Caco-2 (cell line): ENCODE data around the gene HIVEP2. TPM values are rescaled to one million over a fixed set of nuclear protein-coding genes. Genes with fewer than 3 reads are reported as not detected.

Experiments used
- BruUV-seq: library from RNA; stranded (reverse); fragments of 400-500 nt; replicated peaks from 2 replicates; lab custom pipeline; 2021; lab: Mats Ljungman, UMichigan
- CTCF ChIA-PET: fragments of 300-600 bp; sonication (Branson Sonifier 250); formaldehyde crosslinking; loops from one replicate; lab custom pipeline; 2022; ENCODE audit warnings: antibody characterized with exemption; lab: Charles Lee
- POLR2A ChIA-PET: fragments of 300-600 bp; sonication (Branson Sonifier 250); formaldehyde crosslinking; loops from one replicate; lab custom pipeline; 2022; ENCODE audit warnings: antibody characterized with exemption; lab: Charles Lee
- DNase-seq, 2 experiments: peaks; one replicate each; pipeline versions ENCODE4 v3.0.0 to v3.0.0-alpha.2; 2020 to 2022
- H3K27me3 ChIP-seq: replicated peaks from 2 replicates; pipeline ENCODE4 v1.6.0; 2011; ENCODE audit warnings: low read length; ENCODE audit not compliant: control insufficient read depth, insufficient read depth
- H3K36me3 ChIP-seq: 2 replicates; pipeline ENCODE4 v1.5.1; 2011; ENCODE audit warnings: low read length; ENCODE audit not compliant: control insufficient read depth, insufficient read depth
- H3K4me1 ChIP-seq: fragments of 250-450 bp; sonication (Bioruptor Pico); 2 replicates; pipeline ENCODE4 v1.5.1; 2020; ENCODE audit warnings: mild to moderate bottlenecking
- H3K4me3 ChIP-seq: 2 replicates; pipeline ENCODE4 v1.5.1; 2011; ENCODE audit warnings: low read depth, mild to moderate bottlenecking, control low read depth, low read length
- H3K9me3 ChIP-seq: fragments of 250-450 bp; sonication (Bioruptor Pico); 2 replicates; pipeline ENCODE4 v1.5.1; 2020; ENCODE audit warnings: mild to moderate bottlenecking, moderate library complexity
- H3K27ac Mint-ChIP-seq: one replicate; pipeline ENCODE4 v1.8.0; 2022; ENCODE audit warnings: mixed read lengths; ENCODE audit not compliant: unreplicated experiment
- H3K27me3 Mint-ChIP-seq: one replicate; pipeline ENCODE4 v1.8.0; 2022; ENCODE audit warnings: mixed read lengths; ENCODE audit not compliant: insufficient read depth, unreplicated experiment
- H3K36me3 Mint-ChIP-seq: one replicate; pipeline ENCODE4 v1.8.0; 2022; ENCODE audit warnings: mild to moderate bottlenecking, mixed read lengths; ENCODE audit not compliant: insufficient read depth, unreplicated experiment
- H3K4me1 Mint-ChIP-seq: one replicate; pipeline ENCODE4 v1.8.0; 2022; ENCODE audit warnings: low read depth, mixed read lengths; ENCODE audit not compliant: unreplicated experiment
- H3K4me3 Mint-ChIP-seq: one replicate; pipeline ENCODE4 v1.8.0; 2022; ENCODE audit warnings: mild to moderate bottlenecking, moderate library complexity, mixed read lengths; ENCODE audit not compliant: unreplicated experiment
- H3K9me3 Mint-ChIP-seq: one replicate; pipeline ENCODE4 v1.8.0; 2022; ENCODE audit warnings: mixed read lengths; ENCODE audit not compliant: unreplicated experiment
- CTCF ChIP-seq, 2 experiments: fragments of 200-600 bp in 1 of 2; IDR thresholded peaks; 1 replicate in 1 of 2; 2 replicates in 1 of 2; pipeline versions ENCODE4 v1.5.1 to v1.8.0; 2011 to 2022; ENCODE audit warnings: antibody characterized with exemption in 1 of 2, control low read depth in 1 of 2, inconsistent platforms in 1 of 2, low read depth in 1 of 2, low read length in 1 of 2, mild to moderate bottlenecking in 1 of 2, moderate library complexity in 1 of 2; ENCODE audit not compliant: insufficient read depth in 1 of 2, severe bottlenecking in 1 of 2, unreplicated experiment in 1 of 2
- intact Hi-C: fragments of 100-400 bp; cut with micrococcal nuclease; formaldehyde crosslinking; loops from one replicate; pipeline ENCODE4 v1.10.0; 2022; ENCODE audit not compliant: unreplicated experiment
- total RNA-seq: library from RNA; stranded (reverse); gene quantifications from 2 replicates; pipeline ENCODE4 v1.2.3, GENCODE V29; 2022

HIVEP2 gene
- total RNA-seq, 1 experiment from 2014 or later = 1.0 TPM

GRCh38 chr6:142898927-142899895 lies 45.8 kb downstream of the HIVEP2 start:
- no peaks in the 10 kb centered on the region for H3K36me3 ChIP-seq

GRCh38 chr6:142897659-142898058 lies 47.3 kb downstream of the HIVEP2 start:
- Histone ChIP-seq H3K36me3 (no peaks in the 10 kb centered on the region), H3K27me3 (no peaks in the 10 kb centered on the region), H3K9me3 (no peaks in the 10 kb centered on the region), H3K4me1 (no peaks in the 10 kb centered on the region), H3K4me3 (no peak overlapping the region)
- Mint-ChIP-seq H3K4me3 (no peak overlapping the region), H3K9me3 (no peaks in the 10 kb centered on the region), H3K27me3 (peaks cover 2% of the 10 kb centered on the region), H3K36me3 (no peaks in the 10 kb centered on the region), H3K4me1 (no peaks in the 10 kb centered on the region), H3K27ac (no peak overlapping the region)
- TF ChIP-seq CTCF (IDR thresholded peaks at IDR 0.05; ENCODE audit: insufficient read depth in 1 of 2, low read depth in 1 of 2, low read length in 1 of 2, severe bottlenecking in 1 of 2, unreplicated experiment in 1 of 2) = no peak
- no TSS peak for BruUV-seq
- CTCF ChIA-PET = no interaction called here
- intact Hi-C loops = no loop called here
- DNase-seq = no peak
- POLR2A ChIA-PET = no interaction called here

More at GRCh38 chr6:142898927-142899895, 45.8 kb downstream of the HIVEP2 start:
- Mint-ChIP-seq H3K9me3 (no peaks in the 10 kb centered on the region), H3K27ac (no peak overlapping the region), H3K4me3 (no peak overlapping the region), H3K36me3 (no peaks in the 10 kb centered on the region), H3K4me1 (no peaks in the 10 kb centered on the region), H3K27me3 (peaks cover 2% of the 10 kb centered on the region)
- no peak for TF ChIP-seq CTCF (IDR thresholded peaks at IDR 0.05; ENCODE audit: insufficient read depth in 1 of 2, low read depth in 1 of 2, low read length in 1 of 2, severe bottlenecking in 1 of 2, unreplicated experiment in 1 of 2)
- H3K9me3 ChIP-seq = no peaks in the 10 kb centered on the region
- CTCF ChIA-PET = no interaction called here
- intact Hi-C loops = no loop called here
- DNase-seq = no peak
- BruUV-seq = no TSS peak
- POLR2A ChIA-PET = no interaction called here
- no peak overlapping the region for H3K4me3 ChIP-seq
- no peaks in the 10 kb centered on the region for H3K27me3 ChIP-seq
- H3K4me1 ChIP-seq = no peaks in the 10 kb centered on the region

- no peaks in the 10 kb centered on the region for H3K4me1 ChIP-seq
- no peak overlapping the region for H3K4me3 ChIP-seq
- DNase-seq = no peak
- no peaks in the 10 kb centered on the region for H3K36me3 Mint-ChIP-seq
- H3K27me3 Mint-ChIP-seq = peaks cover 2% of the 10 kb centered on the region
- no peak for TF ChIP-seq CTCF (IDR thresholded peaks at IDR 0.05; ENCODE audit: insufficient read depth in 1 of 2, low read depth in 1 of 2, low read length in 1 of 2, severe bottlenecking in 1 of 2, unreplicated experiment in 1 of 2)
- H3K27me3 ChIP-seq = no peaks in the 10 kb centered on the region
- no peaks in the 10 kb centered on the region for H3K9me3 Mint-ChIP-seq
- no peaks in the 10 kb centered on the region for H3K36me3 ChIP-seq
- POLR2A ChIA-PET = no interaction called here
- no TSS peak for BruUV-seq
- no peaks in the 10 kb centered on the region for H3K4me1 Mint-ChIP-seq
- CTCF ChIA-PET = no interaction called here
- no peak overlapping the region for H3K4me3 Mint-ChIP-seq
- no peak overlapping the region for H3K27ac Mint-ChIP-seq
- no peaks in the 10 kb centered on the region for H3K9me3 ChIP-seq
- intact Hi-C loops = no loop called here
Observed at GRCh38 chr6:142896732-142897131, 48.2 kb downstream of the HIVEP2 start.
